ENCODE results near the gene PXT1.
"Not testable (repeated sequence)": the region's sequence is repeated elsewhere in the genome, so short reads cannot be mapped to it uniquely, and the experiment has no call there.

The PXT1 gene

DNA sequence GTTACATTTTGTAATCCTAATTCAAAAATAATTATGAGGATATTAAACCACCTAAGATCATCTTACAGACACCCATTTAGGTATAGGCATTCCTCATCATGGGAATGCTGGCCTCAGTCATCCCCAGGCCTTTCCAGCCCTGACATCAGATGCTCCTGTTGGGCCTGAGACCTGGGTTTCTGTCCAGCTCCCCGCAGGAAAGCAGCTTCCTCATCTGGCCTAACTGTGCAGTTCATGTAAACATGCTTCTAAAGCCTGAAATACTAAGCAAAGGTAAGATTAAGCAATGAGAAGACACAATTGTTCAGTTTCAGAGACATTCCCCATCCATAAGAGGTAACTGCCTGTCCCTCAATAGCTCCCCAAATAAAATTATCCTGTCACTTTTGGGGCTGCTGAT is 74.2 kb downstream of the PXT1 start:
- no peak for DNase-seq

- DNase-seq, result no peak
Measured at GRCh38 chr6:36367743-36368142, 74.9 kb downstream of the PXT1 start.

GRCh38 chr6:36364669-36365479 is 77.8 kb downstream of the PXT1 start:
- no peak for DNase-seq

GRCh38 chr6:36364061-36364635 is 78.5 kb downstream of the PXT1 start:
- DNase-seq, result not testable (repeated sequence)

DNA sequence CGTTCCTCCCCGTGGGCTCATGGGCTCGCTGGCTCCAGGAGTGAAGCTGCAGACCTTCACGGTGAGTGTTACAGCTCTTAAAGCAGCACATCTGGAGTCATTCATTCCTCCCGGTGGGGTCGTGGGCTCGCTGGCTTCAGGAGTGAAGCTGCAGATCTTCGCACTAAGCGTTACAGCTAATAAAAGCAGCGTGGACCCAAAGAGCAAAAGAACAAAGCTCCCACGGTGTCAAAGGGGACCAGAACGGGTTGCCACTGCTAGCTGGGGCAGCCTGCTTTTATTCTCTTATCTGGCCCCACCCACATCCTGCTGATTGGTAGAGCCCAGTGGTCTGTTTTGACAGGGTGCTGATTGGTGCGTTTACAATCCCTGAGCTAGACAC is 79.3 kb downstream of the PXT1 start:
- not testable (repeated sequence) for DNase-seq

DNA sequence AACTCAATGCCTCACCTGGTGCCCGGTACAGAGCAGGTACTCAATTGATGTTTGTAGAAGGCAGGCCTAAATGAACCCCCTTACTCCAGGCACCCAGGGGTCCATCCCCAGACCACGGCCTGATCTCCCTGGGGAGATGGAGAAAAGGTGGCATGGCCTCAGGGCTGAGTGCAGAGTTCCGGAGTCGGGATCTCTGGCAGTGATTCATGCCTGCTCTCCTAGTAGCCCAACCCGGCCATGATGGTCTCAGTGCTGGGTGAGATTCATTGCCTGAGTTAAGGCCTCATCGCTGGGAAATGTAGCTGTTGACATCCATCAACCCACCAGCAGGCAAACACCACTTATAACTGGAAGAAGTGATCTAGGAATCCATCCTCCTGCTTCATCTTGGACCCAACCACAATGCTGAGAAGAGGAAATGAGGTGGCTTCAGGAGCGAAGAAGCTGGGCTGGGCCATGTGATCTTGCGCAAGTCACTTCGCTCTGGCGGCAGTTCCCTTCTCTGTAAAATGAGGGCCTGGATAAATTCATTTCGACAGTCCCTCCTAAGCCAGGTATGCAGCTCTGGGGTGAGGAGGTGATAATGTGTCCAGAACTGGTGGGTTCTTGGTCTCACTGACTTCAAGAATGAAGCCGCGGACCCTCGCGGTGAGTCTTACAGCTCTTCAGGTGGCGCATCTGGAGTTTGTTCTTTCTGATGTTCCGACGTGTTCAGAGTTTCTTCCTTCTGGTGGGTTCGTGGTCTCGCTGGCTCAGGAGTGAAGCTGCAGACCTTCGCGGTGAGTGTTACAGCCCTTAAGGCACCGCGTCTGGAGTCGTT is 79.9 kb downstream of the PXT1 start:
- DNase-seq, result no peak

DNA sequence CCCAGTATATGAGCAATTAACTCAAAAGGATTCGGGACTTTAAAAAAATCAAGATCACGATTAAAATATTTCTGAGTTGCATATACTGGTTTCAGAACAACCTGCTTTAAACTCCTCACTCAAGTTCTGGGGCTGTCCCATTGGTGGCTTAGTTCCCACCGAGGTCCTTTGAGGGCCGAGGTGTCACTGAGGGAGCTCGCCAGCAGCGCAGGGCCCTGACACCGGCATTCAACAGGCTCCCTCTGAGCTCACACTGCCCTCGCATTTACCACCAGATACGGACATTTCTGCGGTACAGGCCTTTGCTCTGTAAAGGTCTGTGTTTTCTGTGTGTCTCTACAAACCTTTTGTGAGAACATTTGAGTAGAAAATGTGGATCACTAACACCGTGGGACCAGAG is 81.6 kb downstream of the PXT1 start:
- no peak for DNase-seq

DNA sequence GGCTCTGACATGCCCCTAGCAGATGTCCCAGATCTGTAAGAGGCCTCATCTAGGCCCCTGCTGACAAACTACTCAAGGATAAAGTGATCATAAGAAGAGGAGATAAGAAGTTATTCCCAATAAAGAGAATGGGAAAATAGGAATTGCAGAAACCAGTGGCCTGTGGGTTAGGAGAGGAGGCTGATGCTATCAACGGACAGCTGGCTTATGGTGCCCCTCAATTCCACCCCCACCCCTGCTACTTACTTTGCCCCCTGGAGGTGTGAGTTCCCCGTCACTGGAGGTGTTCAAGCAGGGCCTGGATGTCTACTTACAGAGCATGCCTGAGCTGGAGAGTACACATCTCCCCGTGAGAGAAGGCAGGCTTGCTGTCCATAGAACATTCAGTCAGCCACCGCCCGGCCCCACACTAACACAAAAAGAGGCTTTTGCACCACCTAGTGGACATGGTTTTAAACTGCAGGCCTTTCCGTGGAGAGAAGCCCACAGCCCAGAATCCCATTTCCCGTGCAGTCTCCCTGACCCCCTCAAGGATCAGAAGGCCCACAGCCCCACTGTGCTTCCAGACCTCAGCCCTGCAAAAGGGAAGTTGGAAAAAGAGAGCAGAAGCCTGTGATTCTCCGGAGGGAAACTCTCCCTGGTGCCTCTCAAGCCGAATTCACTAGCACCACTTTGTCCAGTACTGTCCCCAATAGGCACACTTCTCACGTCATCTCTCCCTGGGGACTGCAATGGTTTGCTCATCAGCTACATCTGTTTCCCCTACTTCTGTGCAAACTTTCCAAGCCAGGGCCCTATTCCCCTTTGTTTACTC is 82.2 kb downstream of the PXT1 start:
- DNase-seq, result peak; percentile 65

GRCh38 chr6:36358226-36358915 is 84.3 kb downstream of the PXT1 start:
- no peak for DNase-seq

DNA sequence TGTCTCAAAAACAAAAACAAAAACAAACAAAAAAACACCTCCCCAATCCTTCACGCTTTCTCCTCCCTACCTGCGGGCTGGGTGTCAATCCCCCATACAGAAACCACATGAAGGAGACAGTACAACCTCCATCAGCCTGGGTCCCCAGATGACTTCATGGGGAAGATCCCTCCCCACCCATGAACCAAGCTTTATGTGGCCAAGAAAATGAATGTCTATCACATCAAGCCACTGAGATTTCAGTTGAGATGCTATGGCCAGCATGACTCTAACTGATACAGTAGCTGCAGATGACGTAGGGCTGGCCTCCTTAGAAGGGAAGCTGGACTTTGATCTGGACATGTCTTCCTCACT is 84.8 kb downstream of the PXT1 start:
- DNase-seq, result no peak

DNA sequence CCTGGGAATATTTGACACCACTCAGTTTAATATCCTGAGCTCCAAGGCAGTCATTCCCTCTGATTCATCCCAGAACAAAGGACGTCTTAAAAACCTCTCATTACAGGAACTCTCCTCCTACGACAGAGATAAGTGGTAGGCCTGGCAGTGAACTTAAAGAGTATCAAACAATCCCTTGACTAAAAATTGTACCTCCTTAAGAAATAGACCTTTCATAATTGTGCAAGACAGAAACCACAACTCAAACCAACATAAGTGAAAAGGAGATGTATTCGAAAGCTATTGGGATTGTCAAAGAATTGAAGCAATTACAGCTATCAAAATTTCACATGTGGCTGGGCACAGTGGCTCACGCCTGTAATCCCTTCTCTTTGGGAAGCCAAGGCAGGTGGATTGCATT is 86.8 kb downstream of the PXT1 start:
- DNase-seq, result no peak

DNA sequence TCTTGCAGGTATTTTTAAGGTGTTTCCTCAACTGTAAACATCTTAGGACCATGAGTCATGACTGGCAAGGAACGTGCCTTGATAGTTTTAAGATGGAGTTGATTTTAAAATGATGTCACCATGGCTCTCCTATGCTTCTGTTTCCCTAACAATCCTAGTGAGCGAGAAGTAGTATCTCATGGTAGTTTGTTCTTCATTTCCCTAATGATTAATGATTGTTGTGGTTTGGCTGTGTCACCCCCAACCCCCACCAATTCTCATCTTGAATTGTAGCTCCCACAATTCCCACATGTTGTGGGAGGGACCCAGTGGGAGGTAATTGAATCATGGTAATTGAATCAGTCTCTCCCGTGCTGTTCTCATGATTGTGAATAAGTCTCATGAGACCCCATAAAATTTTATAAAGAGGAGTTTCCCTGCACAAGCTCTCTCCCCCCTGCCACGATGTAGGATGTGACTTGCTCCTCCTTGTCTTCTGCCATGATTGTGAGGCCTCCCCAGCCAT is 89.2 kb downstream of the PXT1 start:
- peak; percentile 16 for DNase-seq

DNA sequence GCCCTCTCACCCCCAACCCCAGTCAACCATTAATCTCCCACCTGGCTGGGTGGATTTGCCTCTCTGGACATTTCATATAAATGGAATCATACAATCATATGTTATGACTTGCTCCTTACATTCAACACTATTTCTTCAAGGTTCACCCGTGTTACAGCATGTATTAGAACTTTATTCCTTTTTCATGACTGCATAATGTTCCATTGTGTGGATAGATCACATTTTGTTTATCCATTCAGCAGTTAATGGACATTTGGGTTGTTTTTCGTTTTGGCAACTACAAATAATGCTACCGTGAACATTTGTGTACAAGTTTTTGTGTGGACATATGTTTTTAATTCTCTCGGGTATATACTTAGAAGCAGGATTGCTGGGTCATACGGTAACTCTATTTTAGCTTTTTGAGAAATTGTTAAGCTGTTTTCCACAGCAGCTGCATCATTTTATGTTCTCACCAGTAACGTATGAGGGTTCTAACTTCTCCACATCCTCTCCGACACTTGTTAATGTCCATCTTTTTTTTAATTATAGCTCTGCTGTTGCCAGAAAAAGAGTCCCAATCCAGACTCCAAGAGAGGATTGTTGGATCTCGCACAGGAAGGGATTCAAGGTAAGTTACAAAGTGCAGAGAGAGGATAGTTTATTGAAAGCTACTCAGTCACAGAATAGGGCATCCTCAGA is 90.0 kb downstream of the PXT1 start:
- DNase-seq, result no peak

DNA sequence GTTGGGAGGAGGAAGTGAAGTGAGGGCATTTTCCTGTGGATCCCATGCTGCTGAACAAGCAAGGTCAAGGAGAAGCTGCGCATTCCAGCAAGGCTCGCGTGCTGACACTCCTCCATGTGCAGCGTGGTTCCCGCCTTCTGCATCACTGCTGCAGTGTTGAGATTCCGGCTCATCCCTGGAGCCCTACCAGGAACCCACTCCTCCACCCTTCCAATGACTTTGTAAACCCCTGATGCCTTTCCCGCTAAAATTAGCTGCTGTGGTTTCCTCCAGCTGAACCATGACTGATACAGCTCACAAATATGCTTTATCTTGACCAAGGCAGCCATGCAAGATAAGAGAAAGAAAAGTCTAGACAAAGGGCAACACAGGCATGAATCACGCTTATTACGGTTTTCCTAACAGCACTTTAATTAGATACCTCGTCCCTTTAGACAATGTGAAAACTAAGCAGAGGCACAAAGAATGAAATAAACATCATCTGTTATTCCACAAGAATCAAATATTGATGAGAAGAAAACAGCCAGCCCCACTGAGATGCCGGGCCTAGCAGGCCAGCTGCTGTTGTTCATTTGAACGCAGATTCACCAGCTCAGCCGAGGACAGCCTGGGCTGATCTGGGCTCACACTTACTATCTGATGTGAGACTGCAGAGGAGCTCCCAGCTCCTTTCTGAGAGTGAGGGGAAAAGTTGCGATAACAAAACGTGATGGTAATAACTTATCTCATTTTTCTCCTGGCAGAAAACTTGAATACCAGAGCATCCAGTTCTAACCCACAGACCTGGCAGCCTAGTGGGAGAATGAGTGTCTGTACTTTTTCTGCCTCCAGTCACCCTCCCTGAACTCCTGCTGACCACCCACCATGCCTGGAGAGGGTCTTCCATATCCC is 91.7 kb downstream of the PXT1 start:
- no peak for DNase-seq

DNA sequence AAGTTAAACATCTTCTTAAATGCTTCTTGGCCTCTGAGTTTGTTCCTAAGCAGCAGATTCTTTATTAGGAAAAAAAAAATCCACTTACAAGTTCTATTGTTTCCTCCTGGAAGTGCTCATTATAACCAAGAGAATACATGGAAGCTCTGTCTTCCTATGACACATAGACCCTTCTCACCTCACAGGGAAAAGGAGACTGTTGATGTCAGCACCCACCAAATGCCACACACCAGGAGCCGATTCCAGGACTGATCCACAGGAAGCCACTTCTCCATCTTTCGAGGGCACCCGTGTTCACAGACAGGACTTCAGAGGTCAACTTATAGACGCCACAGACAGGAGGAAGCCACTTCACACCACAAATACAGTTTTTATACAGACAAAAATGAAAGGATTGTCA is 92.6 kb downstream of the PXT1 start:
- no peak for DNase-seq

- DNase-seq, result no peak
Measured at GRCh38 chr6:36349240-36349639, 93.4 kb downstream of the PXT1 start.

DNA sequence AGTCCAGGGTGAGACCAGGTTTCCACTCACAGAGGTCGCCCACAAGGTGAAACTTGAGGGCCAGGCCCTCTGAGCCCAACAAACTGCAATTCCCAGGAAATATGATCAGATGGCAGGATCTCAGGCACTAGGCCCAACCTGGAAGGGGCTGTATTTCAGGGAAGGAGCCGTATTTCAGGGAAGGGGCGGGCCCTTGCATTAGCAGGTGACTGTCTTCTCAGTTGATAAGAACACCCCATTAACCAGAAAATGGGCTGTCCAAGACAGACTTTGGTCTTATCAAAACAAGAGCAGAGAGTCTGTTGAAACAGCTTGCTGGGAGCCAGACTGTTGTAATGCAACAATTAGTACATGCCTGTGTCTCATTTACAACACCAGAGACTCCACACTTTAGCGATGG is 95.0 kb downstream of the PXT1 start:
- DNase-seq, result no peak

- no peak for DNase-seq
Measured at GRCh38 chr6:36346486-36347273, 96.0 kb downstream of the PXT1 start.

GRCh38 chr6:36345681-36346466 is 96.8 kb downstream of the PXT1 start:
- no peak for DNase-seq
